GM19099 (cell line): ENCODE measurements around the gene NXN.

ENCODE experiments used
- POLR2A ChIP-seq: IDR thresholded peaks from 3 replicates; pipeline ENCODE4 v1.6.1; 2011; ENCODE audit warnings: low read depth; ENCODE audit not compliant: insufficient read length; ENCODE audit errors: extremely low read depth

The NXN gene

GRCh38 chr17:973053-973452, 6.5 kb downstream of the NXN start:
- TF ChIP-seq POLR2A: no peak

- no peak for TF ChIP-seq POLR2A
Measured at GRCh38 chr17:970364-970763, 9.2 kb downstream of the NXN start.

- TF ChIP-seq POLR2A: no peak
Measured at GRCh38 chr17:969811-970355, 9.7 kb downstream of the NXN start.

GRCh38 chr17:968812-969730, 10.5 kb downstream of the NXN start:
- no peak for TF ChIP-seq POLR2A

GRCh38 chr17:967122-967521, 12.5 kb downstream of the NXN start:
- no peak for TF ChIP-seq POLR2A

- no peak for TF ChIP-seq POLR2A
Measured at GRCh38 chr17:965311-965989, 14.1 kb downstream of the NXN start.

- TF ChIP-seq POLR2A: no peak
Measured at GRCh38 chr17:964876-965275, 14.7 kb downstream of the NXN start.

- TF ChIP-seq POLR2A: no peak
Measured at GRCh38 chr17:962670-963069, 16.9 kb downstream of the NXN start.

- no peak for TF ChIP-seq POLR2A
Measured at GRCh38 chr17:962166-962565, 17.4 kb downstream of the NXN start.

GRCh38 chr17:958712-959451, 20.7 kb downstream of the NXN start:
- no peak for TF ChIP-seq POLR2A

- no peak for TF ChIP-seq POLR2A
Measured at GRCh38 chr17:957856-958421, 21.6 kb downstream of the NXN start.

- TF ChIP-seq POLR2A: no peak
Measured at GRCh38 chr17:956905-957304, 22.7 kb downstream of the NXN start.

- TF ChIP-seq POLR2A: no peak
Measured at GRCh38 chr17:954431-955164, 25.0 kb downstream of the NXN start.

GRCh38 chr17:953767-954166, 25.8 kb downstream of the NXN start:
- no peak for TF ChIP-seq POLR2A
